Adrenal gland (tissue), 5 donors: ENCODE measurements around the gene ITGBL1.

ENCODE experiments used
- CTCF ChIP-seq, 6 experiments: fragments of 450-650 bp in 4 of 6; fragments of 200-600 bp in 2 of 6; sonication (generic) in 1 of 6; IDR thresholded peaks; 1 replicate in 5 of 6; 2 replicates in 1 of 6; pipeline versions ENCODE4 v1.5.1 to v1.8.0; 2016 to 2021; ENCODE audit warnings: antibody characterized with exemption in 6 of 6, mild to moderate bottlenecking in 2 of 6, moderate library complexity in 1 of 6
- POLR2A ChIP-seq, 2 donors: fragments of 450-650 bp; IDR thresholded peaks; one replicate each; pipeline ENCODE4 v1.6.1; 2017; ENCODE audit warnings: antibody characterized with exemption in 2 of 2, mild to moderate bottlenecking in 2 of 2, moderate library complexity in 1 of 2
- donor health status: DM: no; HTN: no; CAD: no.

GRCh38 chr13:101673360-101674105 is 221.1 kb downstream of the ITGBL1 start:
- no peak for TF ChIP-seq POLR2A (IDR thresholded peaks at IDR 0.05)
- TF ChIP-seq CTCF (IDR thresholded peaks at IDR 0.05): no peak
